ENCODE measurements around the gene MEX3B.

MEX3B gene

DNA sequence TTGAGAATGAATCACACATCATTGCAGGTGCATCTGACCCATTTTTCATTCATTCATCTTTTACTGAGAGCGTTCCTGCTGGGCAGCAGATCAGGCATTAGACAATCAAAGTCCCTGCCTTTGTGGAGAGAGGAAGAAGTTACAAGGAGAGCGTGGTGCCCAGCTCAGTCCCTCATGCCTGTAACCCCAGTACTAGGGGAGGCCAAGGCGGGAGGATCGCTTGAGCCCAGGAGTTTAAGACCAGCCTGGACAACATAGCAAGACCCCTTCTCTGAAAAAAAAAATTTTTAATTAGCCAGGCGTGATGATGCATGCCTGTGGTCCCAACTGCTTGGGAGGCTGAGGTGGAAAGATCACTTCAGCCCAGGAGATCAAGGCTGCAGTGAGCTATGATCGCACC lies 35.0 kb upstream of the MEX3B start:
- TF ChIP-seq CTCF (IDR thresholded peaks at IDR 0.05; ENCODE audit: low read depth, low read length), result no peak
- no peak for DNase-seq (ENCODE audit: extremely low read depth, low read depth)

DNA sequence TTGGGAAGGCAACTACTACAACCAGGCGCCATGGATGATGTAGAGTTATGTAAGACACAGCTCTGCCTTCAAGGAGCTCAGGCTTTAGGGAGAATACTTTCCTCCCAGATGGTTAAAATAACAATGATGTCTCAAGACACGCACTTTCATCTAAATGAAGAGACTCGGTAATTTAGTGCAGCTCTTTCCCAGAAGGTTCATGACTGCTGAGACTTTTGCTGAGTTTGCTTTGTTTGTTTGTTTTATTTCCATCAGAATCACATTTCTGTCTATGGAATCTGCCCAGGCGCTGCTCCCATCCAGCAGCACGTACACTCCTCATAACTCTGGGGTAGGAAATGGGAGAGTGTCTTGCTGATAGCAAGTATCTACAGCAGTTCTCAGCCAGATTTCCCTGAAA lies 33.9 kb upstream of the MEX3B start:
- no peak for TF ChIP-seq CTCF (IDR thresholded peaks at IDR 0.05; ENCODE audit: low read depth, low read length)
- DNase-seq (ENCODE audit: extremely low read depth, low read depth), result no peak

DNA sequence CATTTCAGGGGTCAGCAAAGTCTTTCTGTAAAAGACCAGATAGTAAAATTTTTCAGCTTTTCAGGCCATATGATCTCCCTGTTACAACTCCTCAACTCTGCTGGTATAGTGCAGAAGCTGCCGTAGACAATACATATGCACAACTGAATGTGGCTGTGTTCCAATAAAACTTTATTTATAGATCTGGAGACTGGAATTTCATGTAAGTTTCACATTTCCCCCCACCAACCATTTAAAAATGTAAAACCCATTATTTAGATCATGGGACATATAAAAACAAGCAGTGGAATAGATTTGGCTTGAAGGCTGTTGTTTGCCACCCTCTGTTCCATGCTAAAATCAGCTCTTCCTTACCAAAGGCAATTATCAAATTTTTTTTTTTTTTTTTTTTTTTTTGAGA lies 28.8 kb upstream of the MEX3B start:
- DNase-seq (ENCODE audit: extremely low read depth, low read depth), result no peak
- TF ChIP-seq CTCF (IDR thresholded peaks at IDR 0.05; ENCODE audit: low read depth, low read length), result no peak

GRCh38 chr15:82072926-82073537 lies 27.2 kb upstream of the MEX3B start:
- DNase-seq (ENCODE audit: extremely low read depth, low read depth), result no peak

GRCh38 chr15:82066455-82066854 lies 20.6 kb upstream of the MEX3B start:
- no peak for DNase-seq (ENCODE audit: extremely low read depth, low read depth)
- no peak for TF ChIP-seq CTCF (IDR thresholded peaks at IDR 0.05; ENCODE audit: low read depth, low read length)

More at GRCh38 chr15:82072926-82073537, 27.2 kb upstream of the MEX3B start:
- TF ChIP-seq CTCF (IDR thresholded peaks at IDR 0.05; ENCODE audit: low read depth, low read length), result no peak

DNA sequence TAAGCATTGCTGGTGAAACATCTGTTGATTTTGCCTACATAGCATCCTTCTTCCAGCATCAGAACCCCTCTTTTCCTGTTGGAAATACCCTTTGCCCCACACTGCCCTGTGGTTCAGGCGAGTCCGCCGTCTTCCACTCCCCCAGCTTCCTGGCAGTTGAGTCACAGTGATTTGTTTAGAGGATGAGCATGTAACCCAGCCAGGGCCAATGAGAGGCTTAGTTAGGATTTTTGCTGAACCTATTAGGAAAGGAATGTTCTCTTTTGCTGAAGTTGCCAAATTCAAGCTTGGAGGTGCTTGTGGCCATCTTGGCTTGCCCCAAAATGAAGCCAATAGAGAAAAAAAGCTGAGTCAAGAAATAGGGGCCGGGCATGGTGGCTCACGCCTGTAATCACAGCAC lies 19.0 kb upstream of the MEX3B start:
- no peak for DNase-seq (ENCODE audit: extremely low read depth, low read depth)
- no peak for TF ChIP-seq CTCF (IDR thresholded peaks at IDR 0.05; ENCODE audit: low read depth, low read length)

- TF ChIP-seq CTCF (IDR thresholded peaks at IDR 0.05; ENCODE audit: low read depth, low read length), result no peak
- no peak for DNase-seq (ENCODE audit: extremely low read depth, low read depth)
These were observed 16.9 kb upstream of the MEX3B start for GRCh38 chr15:82062479-82063454.
